GM12891 (cell line): ENCODE measurements around the gene ANKRD34A.

Experiments used
- PAX5 ChIP-seq: IDR thresholded peaks from 2 replicates; pipeline ENCODE4 v1.6.1; 2011; ENCODE audit warnings: low read length, moderate library complexity, mild to moderate bottlenecking; ENCODE audit not compliant: insufficient read depth, severe bottlenecking
- POLR2A ChIP-seq: IDR thresholded peaks from 2 replicates; pipeline ENCODE4 v1.6.1; 2011; ENCODE audit warnings: low read depth, low read length, control low read depth
- POLR2AphosphoS5 ChIP-seq: IDR thresholded peaks from 2 replicates; pipeline ENCODE4 v1.6.1; 2011; ENCODE audit warnings: low read depth, low read length, control low read depth
- TAF1 ChIP-seq: IDR thresholded peaks from 2 replicates; pipeline ENCODE4 v1.6.1; 2011; ENCODE audit warnings: low read depth, low read length, control low read depth

- TF ChIP-seq POLR2AphosphoS5 (no peak; the same call in none of the 2 replicates), POLR2A (no peak), TAF1 (no peak), PAX5 (no peak)
These were observed 31.6 kb upstream of the ANKRD34A start for GRCh38 chr1:145995964-145996432.
